A549 (cell line): Measurements from ENCODE around the gene SPECC1. TPM values are rescaled to one million over a fixed set of nuclear protein-coding genes. Genes with fewer than 3 reads are reported as not detected.
"Not testable (repeated sequence)": the region's sequence is repeated elsewhere in the genome, so short reads cannot be mapped to it uniquely, and the experiment has no call there.

Source experiments
- ATAC-seq, 2 experiments: fragments of 200-7000 bp in 1 of 2; fragments of >200 bp in 1 of 2; cut with Nextera tagmentation in 1 of 2; cut with Tn5 transposase in 1 of 2; 3 replicates each; pipeline versions ENCODE4 v1.8.0 to v1.9.1; 2018 to 2020; ENCODE audit warnings: mild to moderate bottlenecking in 1 of 2, moderate library complexity in 1 of 2
- CTCF ChIA-PET: fragments of 300-600 bp; sonication (Branson Sonifier 250); formaldehyde crosslinking; extraction: SDS; loops from one replicate; lab custom pipeline; 2021; ENCODE audit warnings: antibody characterized with exemption, inconsistent platforms; lab: Yijun Ruan, JAX
- POLR2A ChIA-PET: fragments of 350-600 bp; formaldehyde crosslinking; extraction: SDS; loops from one replicate; lab custom pipeline; 2021; ENCODE audit warnings: antibody characterized with exemption, inconsistent platforms; lab: Yijun Ruan, JAX
- DNase-seq, 2 experiments: peaks; one replicate each; pipeline versions ENCODE4 v3.0.0 to v3.0.0-alpha.2; 2011 to 2016; ENCODE audit warnings: low read depth in 1 of 2, low spot score in 1 of 2
- FAIRE-seq: peaks from 2 replicates; lab custom pipeline; 2011; peaks lifted over from hg19 to GRCh38; lab: Jason Lieb, UNC
- H3K27ac ChIP-seq, 2 experiments: fragments of >200 bp; sonication (Bioruptor Twin); formaldehyde crosslinking; 3 replicates each; pipeline ENCODE4 v1.5.1; 2016 to 2017
- H3K4me1 ChIP-seq: fragments of >200 bp; sonication (Bioruptor Twin); formaldehyde crosslinking; 3 replicates; pipeline ENCODE4 v1.6.1; 2016
- H3K4me2 ChIP-seq: fragments of >200 bp; sonication (Bioruptor Twin); formaldehyde crosslinking; 3 replicates; pipeline ENCODE4 v1.6.1; 2016
- H3K4me3 ChIP-seq: fragments of >200 bp; sonication (Bioruptor Twin); formaldehyde crosslinking; 3 replicates; pipeline ENCODE4 v1.5.1; 2016
- H3K9me3 ChIP-seq: fragments of >200 bp; sonication (Bioruptor Twin); formaldehyde crosslinking; 3 replicates; pipeline ENCODE4 v1.6.1; 2016
- POLR2A ChIP-seq: IDR thresholded peaks from 2 replicates; pipeline ENCODE4 v1.6.1; 2012; ENCODE audit warnings: mild to moderate bottlenecking, low read length
- POLR2AphosphoS2 ChIP-seq: conservative IDR thresholded peaks from 2 replicates; pipeline ENCODE4 v1.6.1; 2012; ENCODE audit warnings: low read length, improper control_type of control experiment, inconsistent platforms
- RAD21 ChIP-seq, 2 experiments: fragments of >200 bp in 1 of 2; sonication (Bioruptor Twin) in 1 of 2; formaldehyde crosslinking in 1 of 2; IDR thresholded peaks in 1 of 2; conservative IDR thresholded peaks in 1 of 2; 2 replicates in 1 of 2; 3 replicates in 1 of 2; pipeline ENCODE4 v1.6.1; 2012 to 2018; ENCODE audit warnings: inconsistent platforms in 1 of 2
- SMC3 ChIP-seq: fragments of >200 bp; sonication (Bioruptor Twin); formaldehyde crosslinking; IDR thresholded peaks from 3 replicates; pipeline ENCODE4 v1.6.1; 2018; ENCODE audit warnings: inconsistent platforms
- WGBS: methylation state at CpG from one replicate; pipeline ENCODE4 v1.1.6; 2017; ENCODE audit errors: missing lambda C conversion rate; 5-methylcytosine and 5-hydroxymethylcytosine counted together
- polyA plus RNA-seq, 4 experiments: library from polyadenylated mRNA; depleted of rRNA in 3 of 4; stranded (reverse); fragments of >200 nt; fragmentation: RNase III in 1 of 4; extraction: RNeasy Plus Mini Kit Qiagen cat#74134 plus additional on column Dnase treatment in 1 of 4; gene quantifications; 2 replicates in 3 of 4; 3 replicates in 1 of 4; pipeline ENCODE4 v1.2.3, GENCODE V29; 2011 to 2017
- TF ChIP-seq, protein P1 (sequence below): IDR thresholded peaks from 2 replicates; pipeline ENCODE4 v1.6.1; 2012
- TF ChIP-seq, protein P2 (sequence below): fragments of >200 bp; sonication (Bioruptor Twin); formaldehyde crosslinking; IDR thresholded peaks from 3 replicates; pipeline ENCODE4 v1.5.1; 2016

Gene SPECC1
- polyA plus RNA-seq, 2 of the 4 experiments (the other 2 are of a cell fraction) = 45.1 to 66.2 TPM

GRCh38 chr17:20315821-20316220 lies 306.7 kb downstream of the SPECC1 start:
- TF ChIP-seq POLR2AphosphoS2 = no peak
- TF ChIP-seq, protein P1, sequence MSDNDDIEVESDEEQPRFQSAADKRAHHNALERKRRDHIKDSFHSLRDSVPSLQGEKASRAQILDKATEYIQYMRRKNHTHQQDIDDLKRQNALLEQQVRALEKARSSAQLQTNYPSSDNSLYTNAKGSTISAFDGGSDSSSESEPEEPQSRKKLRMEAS = no peak
- no peak for TF ChIP-seq POLR2A
- WGBS = 93% methylated on average over 4 of the region's 4 CpGs
- FAIRE-seq (no peak), ATAC-seq (no peak), DNase-seq (no peak)
- CTCF ChIA-PET = interaction anchor here (3.1 to 4.1 kb wide), 3 partner anchors 89 to 323 kb away, joined by 12 to 34 read pairs (median 24); no protein-coding TSS in a partner anchor
- H3K4me3 ChIP-seq = no peak overlapping the region
- POLR2A ChIA-PET = no interaction called here
- no peak overlapping the region for H3K4me2 ChIP-seq
- H3K9me3 ChIP-seq = no peaks in the 10 kb centered on the region
- H3K27ac ChIP-seq = no peak overlapping the region
- H3K4me1 ChIP-seq = no peaks in the 10 kb centered on the region

GRCh38 chr17:20320535-20321229 lies 311.5 kb downstream of the SPECC1 start:
- CTCF ChIA-PET = interaction anchor here (0.5 to 3.2 kb wide), 30 partner anchors 9 to 1161 kb away, joined by 3 to 27 read pairs (median 4); partner anchors contain the start of gene SPECC1
- WGBS = 37% methylated on average over 24 of the region's 47 CpGs
- DNase-seq = peak; percentile 21 to 88
- ATAC-seq = peak; percentile 90 to 91
- Histone ChIP-seq H3K4me3 (peak overlapping the region; percentile 37), H3K27ac (peak overlapping the region; percentile 39 to 77; a peak in 3 of 6 replicates), H3K4me2 (peak overlapping the region; percentile 84)
- H3K9me3 ChIP-seq, H3K4me1 ChIP-seq, POLR2A ChIA-PET, FAIRE-seq: not testable (repeated sequence)
- TF ChIP-seq RAD21 (conservative IDR thresholded peaks at IDR 0.05 in 1 of 2, IDR thresholded peaks at IDR 0.05 in 1 of 2) (peak; percentile 84 to 93), SMC3 (peak; percentile 97)
- TF ChIP-seq, protein P2, sequence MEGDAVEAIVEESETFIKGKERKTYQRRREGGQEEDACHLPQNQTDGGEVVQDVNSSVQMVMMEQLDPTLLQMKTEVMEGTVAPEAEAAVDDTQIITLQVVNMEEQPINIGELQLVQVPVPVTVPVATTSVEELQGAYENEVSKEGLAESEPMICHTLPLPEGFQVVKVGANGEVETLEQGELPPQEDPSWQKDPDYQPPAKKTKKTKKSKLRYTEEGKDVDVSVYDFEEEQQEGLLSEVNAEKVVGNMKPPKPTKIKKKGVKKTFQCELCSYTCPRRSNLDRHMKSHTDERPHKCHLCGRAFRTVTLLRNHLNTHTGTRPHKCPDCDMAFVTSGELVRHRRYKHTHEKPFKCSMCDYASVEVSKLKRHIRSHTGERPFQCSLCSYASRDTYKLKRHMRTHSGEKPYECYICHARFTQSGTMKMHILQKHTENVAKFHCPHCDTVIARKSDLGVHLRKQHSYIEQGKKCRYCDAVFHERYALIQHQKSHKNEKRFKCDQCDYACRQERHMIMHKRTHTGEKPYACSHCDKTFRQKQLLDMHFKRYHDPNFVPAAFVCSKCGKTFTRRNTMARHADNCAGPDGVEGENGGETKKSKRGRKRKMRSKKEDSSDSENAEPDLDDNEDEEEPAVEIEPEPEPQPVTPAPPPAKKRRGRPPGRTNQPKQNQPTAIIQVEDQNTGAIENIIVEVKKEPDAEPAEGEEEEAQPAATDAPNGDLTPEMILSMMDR = peak; percentile 99
- TF ChIP-seq, protein P1 = peak; percentile 34; the same call in 1 of the 2 replicates

DNA sequence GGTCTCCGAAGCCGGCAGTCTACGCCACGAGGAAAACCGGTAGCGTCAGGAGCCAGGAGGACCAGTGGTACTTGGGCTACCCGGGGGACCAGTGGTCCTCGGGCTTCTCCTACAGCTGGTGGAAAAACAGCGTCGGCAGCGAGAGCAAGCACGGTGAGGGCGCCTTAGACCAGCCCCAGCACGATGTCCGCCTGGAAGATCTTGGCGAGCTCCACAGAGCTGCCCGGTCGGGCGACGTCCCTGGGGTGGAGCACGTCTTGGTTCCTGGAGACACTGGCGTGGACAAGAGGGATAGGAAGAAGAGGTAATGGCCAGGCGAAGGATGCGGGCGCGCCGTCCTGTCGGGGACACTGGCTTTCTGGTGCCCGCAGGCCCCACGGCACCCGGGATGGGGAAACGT lies 312.2 kb downstream of the SPECC1 start:
- FAIRE-seq, H3K4me3 ChIP-seq, ATAC-seq, H3K9me3 ChIP-seq, DNase-seq, H3K4me1 ChIP-seq, POLR2A ChIA-PET: not testable (repeated sequence)
- H3K27ac ChIP-seq = 0 out of 6 replicates have a peak overlapping the region, but pooled peaks of 1 of the 2 experiments have one; percentile 33
- WGBS = 96% methylated on average over 29 of the region's 32 CpGs
- H3K4me2 ChIP-seq = peak overlapping the region; percentile 84
- CTCF ChIA-PET = interaction anchor here (0.5 to 3.2 kb wide), 27 partner anchors 9 to 1160 kb away, joined by 3 to 27 read pairs (median 4); partner anchors contain the start of gene SPECC1

GRCh38 chr17:20327739-20328138 lies 318.6 kb downstream of the SPECC1 start:
- WGBS = 88% methylated on average over 3 of the region's 3 CpGs
- H3K27ac ChIP-seq, ATAC-seq, H3K4me2 ChIP-seq, H3K4me3 ChIP-seq, H3K9me3 ChIP-seq, H3K4me1 ChIP-seq, DNase-seq, FAIRE-seq, CTCF ChIA-PET, POLR2A ChIA-PET: not testable (repeated sequence)

GRCh38 chr17:20351405-20351804 lies 342.2 kb downstream of the SPECC1 start:
- H3K4me1 ChIP-seq, ATAC-seq, H3K9me3 ChIP-seq, H3K4me3 ChIP-seq, POLR2A ChIA-PET, H3K27ac ChIP-seq, CTCF ChIA-PET, DNase-seq, FAIRE-seq, H3K4me2 ChIP-seq: not testable (repeated sequence)
- WGBS = no CpG with 5 or more reads among the region's 3 CpGs

DNA sequence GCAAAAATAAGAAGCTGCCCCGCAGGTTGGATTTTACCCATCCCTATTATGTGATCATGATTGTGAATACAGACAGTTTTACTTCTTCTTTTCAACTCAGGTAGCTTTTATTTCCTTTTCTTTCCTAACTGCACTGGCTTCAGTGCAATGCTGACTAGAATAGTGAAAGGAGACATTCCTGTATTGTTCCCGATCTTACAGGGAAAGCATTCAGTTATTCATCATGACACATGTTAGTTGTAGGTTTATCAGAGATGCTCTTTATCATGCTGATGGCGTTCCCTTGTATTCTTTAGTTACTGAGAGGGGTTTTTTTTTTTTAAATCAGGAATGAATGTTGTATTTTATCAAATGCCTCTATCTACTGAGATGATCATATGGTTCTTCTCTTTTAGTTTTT lies 343.4 kb downstream of the SPECC1 start:
- H3K4me3 ChIP-seq, ATAC-seq, H3K4me2 ChIP-seq, POLR2A ChIA-PET, FAIRE-seq, H3K9me3 ChIP-seq, H3K4me1 ChIP-seq, DNase-seq, H3K27ac ChIP-seq, CTCF ChIA-PET: not testable (repeated sequence)
- WGBS = 72% methylated on average over 3 of the region's 3 CpGs

DNA sequence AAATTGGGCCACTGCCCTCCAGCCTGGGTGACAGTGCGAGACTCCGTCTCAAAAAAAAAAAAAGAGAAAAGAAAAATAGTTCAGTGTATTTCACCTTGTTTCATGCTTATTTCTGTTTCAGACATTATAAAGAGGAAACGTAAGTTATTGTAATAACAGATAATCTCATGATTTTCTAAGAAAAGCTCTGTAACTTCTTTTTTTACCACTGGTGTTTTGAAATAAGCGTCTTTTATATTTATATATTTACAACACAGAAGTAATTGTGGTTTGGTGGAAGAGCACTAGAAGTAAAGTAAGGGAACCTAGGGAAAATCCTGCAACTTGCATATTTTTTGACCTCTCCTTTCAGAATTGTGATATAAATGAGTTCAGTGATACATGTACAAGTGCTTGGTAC lies 354.7 kb downstream of the SPECC1 start:
- ATAC-seq, POLR2A ChIA-PET, CTCF ChIA-PET, H3K4me3 ChIP-seq, FAIRE-seq, H3K4me2 ChIP-seq, H3K4me1 ChIP-seq, H3K27ac ChIP-seq, DNase-seq, H3K9me3 ChIP-seq: not testable (repeated sequence)
- WGBS = 70% methylated on average over 4 of the region's 4 CpGs
